AG09309 (cell line): Measurements from ENCODE around the gene SLC1A7.

Experiments
- DNase-seq: peaks from one replicate; pipeline ENCODE4 v3.0.0-alpha.2; 2010; ENCODE audit warnings: low read depth
- H3K4me3 ChIP-seq: 2 replicates; pipeline ENCODE4 v1.5.1; 2011; ENCODE audit warnings: mild to moderate bottlenecking, low read depth, low read length, moderate library complexity; ENCODE audit not compliant: control insufficient read depth
- CTCF ChIP-seq: IDR thresholded peaks from 2 replicates; pipeline ENCODE4 v1.5.1; 2011; ENCODE audit warnings: mild to moderate bottlenecking, low read depth, low read length, inconsistent platforms; ENCODE audit not compliant: insufficient read depth, control insufficient read depth; ENCODE audit errors: missing control alignments

SLC1A7 gene

DNA sequence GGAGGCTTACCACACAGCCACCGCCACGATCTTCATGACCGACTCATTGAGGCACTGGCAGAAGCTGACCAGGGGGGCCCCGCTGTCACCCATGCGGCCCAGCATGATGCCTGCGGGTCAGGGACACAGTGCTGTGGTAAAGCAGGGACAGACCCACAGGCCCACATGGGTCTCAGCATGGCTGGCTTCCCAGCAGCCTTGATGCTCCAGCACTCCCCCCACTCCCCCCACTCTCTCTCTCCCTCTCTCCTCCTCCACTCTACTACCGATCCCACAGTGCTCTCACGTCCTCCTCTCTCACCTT, 49.0 kb downstream of the SLC1A7 start:
- no peak overlapping the region for H3K4me3 ChIP-seq

GRCh38 chr1:53092659-53093450, 49.6 kb downstream of the SLC1A7 start:
- no peak for TF ChIP-seq CTCF

More for the DNA sequence above, 49.0 kb downstream of the SLC1A7 start:
- no peak for TF ChIP-seq CTCF
- no peak for DNase-seq

GRCh38 chr1:53091841-53092645, 50.4 kb downstream of the SLC1A7 start:
- TF ChIP-seq CTCF = no peak
- no peak for DNase-seq
- H3K4me3 ChIP-seq = no peak overlapping the region

More at GRCh38 chr1:53092659-53093450, 49.6 kb downstream of the SLC1A7 start:
- no peak overlapping the region for H3K4me3 ChIP-seq
- DNase-seq = no peak

- TF ChIP-seq CTCF = no peak
- no peak overlapping the region for H3K4me3 ChIP-seq
- DNase-seq = no peak
These were observed 52.0 kb downstream of the SLC1A7 start for GRCh38 chr1:53090227-53091147.

- TF ChIP-seq CTCF = no peak
- H3K4me3 ChIP-seq = no peak overlapping the region
- DNase-seq = no peak
These were observed 52.8 kb downstream of the SLC1A7 start for GRCh38 chr1:53089478-53090226.
